ENCODE measurements around the gene MYO5A. TPM values are rescaled to one million over a fixed set of nuclear protein-coding genes. Genes with fewer than 3 reads are reported as not detected.
"Not testable (repeated sequence)": the region's sequence is repeated elsewhere in the genome, so short reads cannot be mapped to it uniquely, and the experiment has no call there.

MYO5A gene
- total RNA-seq, 1 donor from 2014 or later = 11.4 TPM

DNA sequence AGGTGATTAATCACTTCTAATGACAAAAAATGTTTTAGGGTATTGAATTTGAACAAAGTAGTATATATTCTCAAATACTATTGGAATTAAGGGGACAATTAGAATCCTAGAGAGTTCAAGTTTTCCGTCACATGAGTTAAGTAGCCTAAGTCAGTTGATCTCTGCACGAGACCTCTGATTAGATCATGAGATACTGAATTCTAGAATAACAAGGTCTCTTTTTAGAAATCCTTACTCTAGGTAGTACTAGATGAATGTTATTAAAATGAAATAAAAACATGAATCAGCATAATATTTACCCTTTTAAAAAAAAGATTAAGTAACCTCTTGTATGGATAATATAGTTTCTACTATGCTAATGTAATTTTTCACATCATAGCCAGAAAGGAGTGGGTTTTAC is 43.4 kb downstream of the MYO5A start:
- DNase-seq (ENCODE audit: low spot score) = no peak

DNA sequence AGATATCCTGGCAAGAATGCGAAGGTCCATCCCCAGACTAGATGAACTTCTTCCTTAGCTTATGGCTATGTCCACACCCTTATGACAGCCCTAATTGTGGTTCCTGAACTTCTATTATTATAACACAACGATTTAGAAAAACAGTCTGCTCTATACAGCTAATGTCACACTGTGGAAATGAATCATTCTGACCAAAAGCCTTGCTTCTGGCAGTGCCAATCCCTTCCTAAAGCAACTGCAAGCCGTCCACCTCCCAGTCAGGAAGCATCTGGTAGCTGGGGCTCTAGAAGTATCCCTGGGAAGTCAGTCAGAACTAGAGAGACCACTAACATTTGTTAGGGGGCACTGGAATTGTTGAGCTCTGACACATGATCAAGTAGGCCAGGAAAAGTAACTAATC is 45.0 kb downstream of the MYO5A start:
- intact Hi-C loops (cut with DNase I) = loop anchor here (5.0 kb wide), 1 partner anchor 49 kb away; no protein-coding TSS in a partner anchor
- no peak for DNase-seq (ENCODE audit: low spot score)

More for the DNA sequence above, 43.4 kb downstream of the MYO5A start:
- intact Hi-C loops (cut with DNase I) = no loop called here

DNA sequence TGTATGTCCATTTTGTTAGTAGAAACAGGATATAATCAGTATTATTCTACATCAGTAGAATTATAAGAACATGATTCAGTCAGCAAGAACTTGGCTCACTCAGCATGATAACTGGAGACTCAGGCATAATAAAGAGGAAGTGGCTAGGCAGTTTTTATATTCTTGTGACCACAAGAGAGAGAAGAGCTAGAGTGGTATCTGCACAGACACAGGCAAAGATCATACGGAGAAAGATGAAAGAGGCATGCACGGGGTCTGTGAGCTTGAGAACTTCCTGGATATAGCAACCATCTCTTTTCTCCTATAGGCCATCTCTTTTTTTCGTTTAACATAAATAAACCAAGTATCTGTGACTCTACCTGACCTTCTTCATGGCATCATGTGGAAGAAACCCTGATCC is 46.8 kb downstream of the MYO5A start:
- intact Hi-C loops (cut with DNase I) = loop anchor here (5.0 kb wide), 1 partner anchor 50 kb away; no protein-coding TSS in a partner anchor
- no peak for DNase-seq (ENCODE audit: low spot score)

DNA sequence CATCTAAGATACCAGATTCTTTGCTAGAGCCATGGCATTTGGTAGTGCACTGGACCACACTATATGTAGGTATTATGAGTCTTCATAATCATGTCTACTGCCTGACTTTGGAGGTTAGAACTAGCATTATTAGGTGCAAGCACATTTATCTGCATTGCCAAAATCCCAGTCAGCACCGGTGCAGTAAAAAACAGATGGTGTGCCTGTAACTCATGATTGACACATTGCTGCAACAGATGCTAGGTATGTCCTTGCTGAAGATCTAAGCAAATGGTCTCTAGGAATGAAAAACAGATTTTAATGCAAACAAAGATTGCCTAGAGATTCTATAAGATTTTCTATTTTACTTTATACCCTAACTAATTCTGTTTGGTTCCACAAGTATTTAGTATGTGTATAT is 47.7 kb downstream of the MYO5A start:
- no peak for DNase-seq (ENCODE audit: low spot score)
- intact Hi-C loops (cut with DNase I) = loop anchor here (5.0 kb wide), 1 partner anchor 51 kb away; no protein-coding TSS in a partner anchor

DNA sequence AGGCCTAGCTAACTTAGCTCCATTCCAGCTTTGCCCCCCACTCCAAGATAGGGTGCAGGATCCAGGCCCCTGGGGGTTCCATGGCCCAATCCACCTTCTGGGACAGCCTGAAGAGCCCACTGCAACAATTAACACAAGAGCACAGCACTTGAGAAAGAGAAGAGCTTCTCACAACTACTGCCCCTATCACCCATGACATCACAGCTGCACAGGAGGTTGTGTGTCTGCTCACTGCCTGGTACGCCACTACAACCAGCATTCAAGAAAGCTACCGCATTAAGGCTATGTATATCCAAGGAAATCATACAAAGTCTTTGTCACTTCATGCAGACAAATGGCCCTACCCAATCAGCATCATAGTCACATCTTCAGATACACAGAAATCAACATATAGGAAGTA is 62.0 kb downstream of the MYO5A start:
- intact Hi-C loops (cut with DNase I) = no loop called here

DNA sequence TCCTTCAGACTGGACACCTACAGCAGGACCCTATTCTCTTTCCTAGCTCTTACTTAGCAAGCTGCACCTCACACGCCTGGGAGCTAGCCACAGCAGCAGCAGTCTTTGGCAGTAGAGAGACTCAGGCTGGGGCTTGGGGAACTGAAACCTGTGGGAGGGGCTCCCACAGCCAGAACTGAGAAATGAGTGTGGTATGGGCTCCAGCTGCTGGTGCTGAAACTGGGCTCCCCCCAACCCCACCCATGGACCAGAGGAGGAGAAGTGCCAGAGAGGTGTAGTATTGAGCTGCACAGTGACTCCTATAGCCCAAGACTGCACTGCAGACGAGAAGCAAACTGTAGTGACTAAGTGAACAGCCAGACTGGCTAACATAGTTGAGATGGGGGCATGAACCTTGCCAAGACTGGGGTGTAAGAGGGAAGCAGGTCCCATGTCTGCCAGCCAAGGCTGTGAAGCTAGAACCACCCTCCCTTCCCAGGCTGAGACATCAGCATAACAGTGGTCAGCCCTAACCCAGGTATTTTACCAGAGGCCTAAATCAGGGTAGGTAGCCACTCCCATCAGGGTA is 62.5 kb downstream of the MYO5A start:
- no peak for DNase-seq (ENCODE audit: low spot score)
- intact Hi-C loops (cut with DNase I) = no loop called here

More for the DNA sequence above, 62.0 kb downstream of the MYO5A start:
- no peak for DNase-seq (ENCODE audit: low spot score)

DNA sequence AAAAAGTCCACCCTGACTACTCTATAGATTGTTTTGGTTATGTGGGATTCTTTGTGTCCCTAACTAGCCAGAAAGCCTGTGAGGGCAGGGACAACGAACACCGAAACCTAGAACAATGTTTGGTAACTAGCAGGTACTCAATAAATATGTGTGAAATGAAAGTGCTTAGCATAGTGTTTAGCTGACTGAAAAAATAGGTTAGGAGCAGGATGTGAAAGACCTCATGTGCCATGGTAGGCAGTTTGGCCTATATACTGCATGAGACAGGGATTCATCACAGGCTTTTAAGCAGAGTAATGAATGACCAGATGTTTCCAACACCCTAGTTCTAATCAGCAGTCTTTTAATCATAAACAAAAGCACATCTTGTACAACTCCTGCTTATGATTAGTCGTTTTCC is 64.2 kb downstream of the MYO5A start:
- DNase-seq (ENCODE audit: low spot score) = no peak
- intact Hi-C loops (cut with DNase I) = no loop called here

DNA sequence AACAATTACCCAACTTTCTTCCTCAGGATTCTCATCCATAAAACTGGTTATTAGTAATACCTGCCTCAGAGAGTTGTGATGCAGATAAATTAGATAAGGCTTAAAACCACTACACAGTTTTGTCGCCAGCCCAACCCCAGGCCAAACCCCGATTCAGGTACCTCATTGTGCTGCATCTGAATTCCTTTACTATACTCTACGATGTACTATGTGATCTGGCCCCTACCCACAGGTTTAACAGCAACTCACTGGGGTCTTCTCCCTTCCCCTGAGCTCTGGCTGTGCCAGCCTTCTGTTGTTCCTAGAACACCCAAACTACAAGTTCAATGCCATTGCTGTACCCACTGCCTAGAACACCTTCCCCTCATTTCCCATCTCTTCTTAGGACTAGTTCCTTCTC is 64.6 kb downstream of the MYO5A start:
- intact Hi-C loops (cut with DNase I) = no loop called here
- DNase-seq (ENCODE audit: low spot score) = no peak

DNA sequence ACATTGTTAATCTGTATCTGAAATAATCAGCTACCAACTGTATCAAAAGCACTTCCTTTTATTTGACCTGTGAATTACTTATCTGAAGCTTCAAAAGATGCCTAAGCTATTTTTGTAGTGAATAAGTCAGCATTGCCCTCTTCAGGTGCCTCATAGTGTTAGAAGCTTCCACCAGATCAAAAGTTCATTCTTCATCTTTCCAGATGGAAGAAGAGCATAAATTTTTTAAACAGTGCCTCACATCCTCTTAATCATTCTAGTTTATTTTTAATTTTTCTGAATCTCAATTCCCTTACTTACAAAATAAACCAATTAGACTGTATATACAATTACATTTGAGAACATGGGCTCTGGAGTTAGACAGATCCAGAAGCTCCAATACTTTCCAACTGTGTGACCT is 65.0 kb downstream of the MYO5A start:
- DNase-seq (ENCODE audit: low spot score) = no peak
- intact Hi-C loops (cut with DNase I) = no loop called here

DNA sequence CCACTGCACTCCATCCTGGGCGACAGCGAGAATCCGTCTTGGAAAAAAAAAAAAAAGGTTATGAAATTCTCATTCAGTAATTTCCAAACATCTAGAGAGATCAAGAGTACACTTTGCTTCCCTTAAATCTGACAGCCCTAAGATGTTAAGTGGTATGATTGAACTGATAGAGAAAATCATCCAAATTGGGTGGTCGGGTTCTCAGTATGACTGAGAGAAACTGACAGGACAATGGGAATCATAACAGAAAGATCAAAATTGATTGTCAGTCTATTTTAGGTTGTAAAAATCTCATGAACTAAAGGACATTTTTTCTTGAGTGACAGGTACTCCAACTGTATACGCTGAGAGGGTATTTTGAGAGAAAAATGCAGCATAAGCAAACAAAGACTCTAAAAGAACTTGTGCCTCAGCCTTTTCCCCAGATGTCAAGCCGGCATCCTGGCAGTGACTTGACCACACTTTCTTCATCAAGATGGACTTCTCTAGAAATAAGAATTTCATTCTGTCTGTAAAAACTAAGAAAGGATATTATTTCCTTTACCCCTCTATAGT is 65.8 kb downstream of the MYO5A start:
- intact Hi-C loops (cut with DNase I) = no loop called here
- no peak for DNase-seq (ENCODE audit: low spot score)

DNA sequence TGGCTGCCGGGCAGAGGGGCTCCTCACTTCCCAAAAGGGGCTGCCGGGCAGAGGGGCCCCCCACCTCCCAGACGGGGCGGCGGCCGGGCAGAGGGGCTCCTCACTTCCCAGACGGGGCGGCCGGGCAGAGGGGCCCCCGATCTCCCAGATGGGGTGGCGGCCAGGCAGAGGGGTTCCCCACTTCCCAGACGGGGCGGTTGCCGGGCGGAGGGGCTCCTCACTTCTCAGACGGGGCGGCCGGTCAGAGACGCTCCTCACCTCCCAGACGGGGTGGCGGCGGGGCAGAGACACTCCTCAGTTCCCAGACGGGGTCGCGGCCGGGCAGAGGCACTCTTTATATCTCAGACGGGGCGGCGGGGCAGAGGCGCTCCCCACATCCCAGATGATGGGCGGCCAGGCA is 69.0 kb downstream of the MYO5A start:
- intact Hi-C loops (cut with DNase I); DNase-seq (ENCODE audit: low spot score): not testable (repeated sequence)

DNA sequence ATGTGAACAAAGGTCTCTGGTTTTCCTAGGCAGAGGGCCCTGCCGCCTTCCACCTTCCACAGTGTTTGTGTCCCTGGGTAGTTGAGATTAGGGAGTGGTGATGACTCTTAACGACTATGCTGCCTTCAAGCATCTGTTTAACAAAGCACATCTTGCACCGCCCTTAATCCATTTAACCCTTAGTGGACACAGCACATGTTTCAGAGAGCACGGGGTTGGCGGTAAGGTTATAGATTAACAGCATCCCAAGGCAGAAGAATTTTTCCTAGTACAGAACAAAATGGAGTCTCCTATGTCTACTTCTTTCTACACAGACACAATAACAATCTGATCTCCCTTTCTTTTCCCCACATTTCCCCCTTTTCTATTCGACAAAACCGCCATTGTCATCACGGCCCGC is 69.4 kb downstream of the MYO5A start:
- intact Hi-C loops (cut with DNase I); DNase-seq (ENCODE audit: low spot score): not testable (repeated sequence)

DNA sequence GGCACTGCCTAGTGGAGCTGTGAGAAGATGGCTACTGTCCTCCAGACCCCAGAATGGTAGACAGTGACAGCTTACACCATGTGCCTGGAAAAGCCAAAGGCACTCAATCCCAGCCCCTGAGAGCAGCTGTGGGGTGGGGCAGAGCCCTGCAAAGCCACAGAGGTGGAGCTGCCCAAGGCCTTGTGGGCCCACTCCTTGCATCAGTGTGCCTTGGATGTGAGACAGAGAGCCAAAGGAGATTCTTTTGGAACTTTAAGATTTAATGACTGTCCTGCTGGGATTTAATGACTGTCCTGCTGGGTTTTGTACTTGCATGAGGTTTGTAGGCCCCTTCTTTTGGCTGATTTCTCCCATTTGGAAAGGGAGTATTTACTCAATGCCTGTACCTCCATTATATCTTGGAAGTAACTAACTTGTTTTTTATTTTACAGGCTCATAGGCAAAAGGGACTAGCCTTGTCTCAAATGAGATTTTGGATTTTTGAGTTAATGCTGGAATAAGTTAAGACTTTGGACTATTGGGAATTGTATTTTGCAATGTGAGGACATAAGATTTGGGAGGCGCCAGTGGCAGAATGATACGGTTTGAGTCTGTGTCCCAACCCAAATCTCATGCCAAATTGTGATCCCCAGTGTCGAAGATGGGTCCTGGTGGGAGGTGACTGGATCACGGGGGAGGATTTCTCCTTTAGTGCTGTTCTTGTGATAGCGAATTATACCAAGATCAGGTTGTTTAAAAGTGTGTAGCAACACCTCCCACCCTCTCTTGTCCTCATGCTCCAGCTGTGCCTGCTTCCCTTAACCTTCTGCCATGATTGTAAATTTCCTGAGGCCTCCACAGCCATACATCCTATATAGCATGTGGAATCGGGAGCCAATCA is 80.4 kb downstream of the MYO5A start:
- intact Hi-C loops (cut with DNase I) = no loop called here
- no peak for DNase-seq (ENCODE audit: low spot score)

DNA sequence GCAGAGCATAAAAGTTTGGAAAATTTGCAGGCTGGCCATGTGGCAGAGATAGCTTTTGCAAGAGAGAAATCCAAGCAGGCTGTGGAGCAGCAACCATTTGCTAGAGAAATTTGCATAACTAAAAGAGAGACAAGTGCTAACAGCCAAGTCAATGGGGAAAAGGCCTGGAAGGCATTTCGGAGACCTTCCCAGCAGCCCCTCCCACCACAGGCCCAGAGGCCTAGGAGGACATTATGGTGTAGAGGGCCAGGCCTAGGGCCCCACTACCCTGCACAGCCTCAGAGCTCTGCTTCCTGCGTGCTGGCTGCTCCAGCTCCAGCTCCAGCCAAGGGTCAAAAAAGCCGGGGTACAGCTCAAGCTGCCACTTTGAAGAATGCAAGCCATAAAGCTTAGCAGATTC is 82.7 kb downstream of the MYO5A start:
- no peak for DNase-seq (ENCODE audit: low spot score)
- intact Hi-C loops (cut with DNase I) = no loop called here

DNA sequence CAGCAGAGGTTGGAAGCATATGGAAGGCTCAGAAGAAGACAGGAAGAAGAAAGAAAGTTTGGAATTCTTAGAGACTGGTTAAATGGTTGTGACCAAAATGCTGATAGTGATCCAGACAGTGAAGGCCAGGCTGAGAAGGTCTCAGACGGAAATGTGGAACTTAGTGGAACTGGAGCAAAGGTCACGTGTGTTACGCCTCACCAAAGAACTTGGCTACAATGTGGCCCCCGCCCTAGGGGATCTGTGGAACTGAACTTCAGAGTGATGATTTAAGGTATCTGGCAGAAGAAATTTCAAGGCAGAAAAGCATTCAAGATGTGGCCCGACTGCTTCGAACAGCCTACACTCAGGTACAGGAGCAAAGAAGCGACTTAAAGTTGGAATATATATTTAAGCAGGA is 83.1 kb downstream of the MYO5A start:
- intact Hi-C loops (cut with DNase I) = no loop called here
- no peak for DNase-seq (ENCODE audit: low spot score)

DNA sequence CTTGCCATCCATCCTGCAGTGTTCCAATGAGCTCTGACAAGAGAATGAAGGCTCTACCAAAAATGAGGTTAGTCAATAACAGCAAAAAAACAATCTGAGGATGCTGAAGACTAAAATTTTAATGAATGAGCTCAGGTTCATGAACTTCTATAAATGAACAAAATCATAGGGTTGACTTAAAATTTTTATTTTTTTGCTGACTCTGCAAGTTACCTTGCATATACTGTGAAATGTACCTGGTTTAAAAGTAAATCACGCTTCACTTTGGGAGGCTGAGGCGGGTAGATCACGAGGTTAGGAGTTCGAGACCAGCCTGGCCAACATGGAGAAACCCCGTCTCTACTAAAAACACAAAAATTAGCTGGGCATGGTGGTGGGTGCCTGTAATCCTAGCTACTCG is 85.5 kb downstream of the MYO5A start:
- DNase-seq (ENCODE audit: low spot score); intact Hi-C loops (cut with DNase I): not testable (repeated sequence)

DNA sequence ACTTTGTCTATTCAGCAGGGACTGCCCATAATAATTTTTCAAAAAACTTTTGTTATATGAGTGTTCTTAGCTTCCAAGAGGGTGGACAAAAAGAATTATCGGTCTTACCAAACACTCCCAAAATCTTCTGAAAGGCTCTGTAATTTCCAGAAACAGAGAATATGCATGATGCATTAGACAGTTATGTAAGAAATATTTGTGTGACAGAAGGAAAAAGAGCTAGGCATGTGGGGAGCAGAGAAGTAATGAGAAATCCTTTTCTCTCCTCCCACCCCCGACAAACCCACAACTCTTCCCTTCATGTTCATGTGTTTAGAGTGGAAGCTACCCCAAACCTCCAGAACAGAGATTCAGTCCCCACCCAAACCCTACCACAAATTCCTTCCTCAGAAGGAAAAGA is 86.8 kb downstream of the MYO5A start:
- intact Hi-C loops (cut with DNase I) = no loop called here

DNA sequence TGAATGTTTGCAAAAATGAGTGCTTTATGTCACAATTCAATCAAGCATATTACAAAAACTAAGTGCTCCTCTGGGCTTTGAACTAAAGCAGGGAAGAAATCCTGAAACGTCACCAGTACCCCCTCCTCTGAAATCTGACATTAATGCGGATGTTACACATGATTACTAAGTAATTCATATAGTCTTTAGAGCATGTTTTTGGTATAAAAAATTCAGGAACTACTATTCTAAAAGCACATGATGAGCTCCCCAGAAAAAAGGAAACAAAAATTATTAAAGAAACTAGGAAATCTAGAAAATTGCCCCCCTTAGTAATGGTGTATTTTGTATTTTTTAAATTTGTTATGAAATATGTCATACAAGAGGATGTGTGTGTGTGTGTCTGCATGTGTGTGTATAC is 87.7 kb downstream of the MYO5A start:
- no peak for DNase-seq (ENCODE audit: low spot score)
- intact Hi-C loops (cut with DNase I) = no loop called here

More for the DNA sequence above, 86.8 kb downstream of the MYO5A start:
- no peak for DNase-seq (ENCODE audit: low spot score)

DNA sequence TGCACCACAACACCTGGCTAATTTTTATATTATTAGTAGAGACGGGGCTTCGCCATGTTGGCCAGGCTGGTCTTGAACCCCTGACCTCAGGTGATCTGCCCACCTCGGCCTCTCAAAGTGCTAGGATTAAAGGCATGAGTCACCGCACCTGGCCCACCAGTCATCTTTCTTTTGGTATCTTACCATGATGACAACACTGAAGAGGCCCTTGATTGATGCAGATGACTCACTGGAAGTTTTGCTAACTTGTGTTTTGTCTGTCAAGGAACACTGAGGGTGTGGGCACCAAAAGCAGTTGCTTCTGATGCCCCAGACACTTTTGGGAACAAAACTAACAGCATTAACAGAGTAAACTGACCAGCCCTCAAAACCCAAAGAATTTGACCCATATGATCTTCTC is 88.3 kb downstream of the MYO5A start:
- intact Hi-C loops (cut with DNase I) = no loop called here
- no peak for DNase-seq (ENCODE audit: low spot score)

DNA sequence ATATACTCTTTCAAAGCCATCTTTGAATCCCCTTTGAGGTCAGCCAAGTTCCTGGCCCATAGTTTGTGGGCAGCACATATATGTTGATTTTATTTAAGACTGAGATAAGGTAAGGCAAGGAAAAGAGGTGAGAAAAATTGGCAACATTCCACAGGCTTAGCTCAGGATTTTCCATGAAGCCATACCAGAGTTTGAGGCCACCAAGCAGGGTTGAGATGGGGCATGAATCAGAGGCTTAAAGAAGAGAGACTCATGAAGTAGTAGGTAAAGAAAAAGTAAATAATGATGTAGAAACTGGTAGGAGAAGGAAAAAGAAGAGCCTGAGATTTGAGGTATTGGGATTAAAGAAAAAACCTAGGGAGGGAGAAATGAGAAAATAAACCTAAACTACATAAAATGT is 89.2 kb downstream of the MYO5A start:
- intact Hi-C loops (cut with DNase I) = no loop called here
- no peak for DNase-seq (ENCODE audit: low spot score)

DNA sequence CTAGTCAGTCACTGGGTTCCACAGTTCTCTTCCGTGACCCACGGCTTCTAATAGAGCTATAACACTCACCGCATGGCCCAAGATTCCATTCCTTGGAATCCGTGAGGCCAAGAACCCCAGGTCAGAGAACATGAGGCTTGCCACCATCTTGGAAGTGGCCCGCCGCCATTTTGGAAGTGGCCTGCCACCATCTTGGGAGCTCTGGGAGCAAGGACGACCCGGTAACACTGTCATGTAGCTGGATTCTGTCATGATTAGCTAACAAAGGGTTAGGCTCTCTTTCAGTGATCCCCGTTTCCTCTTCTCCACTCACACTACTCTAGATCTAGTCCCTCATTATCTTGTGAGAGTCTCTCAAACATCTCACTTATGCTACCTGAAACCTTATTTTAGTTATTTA is 89.6 kb downstream of the MYO5A start:
- intact Hi-C loops (cut with DNase I); DNase-seq (ENCODE audit: low spot score): not testable (repeated sequence)
